GM18519 (cell line): ENCODE data around the gene ATP6AP1.
A peak's percentile ranks its signal among the peaks of the same experiment; 100 is the strongest.
"Not testable (repeated sequence)": the region's sequence is repeated elsewhere in the genome, so short reads cannot be mapped to it uniquely, and the experiment has no call there.

Experiments used
- ATAC-seq: cut with Tn5 transposase; IDR thresholded peaks from one replicate; pipeline ENCODE4 v1.9.1; 2021; ENCODE audit warnings: mild to moderate bottlenecking, moderate library complexity; ENCODE audit not compliant: unreplicated experiment, low FRiP score

ATP6AP1 gene

GRCh38 chrX:154428176-154429171 lies at the start of gene ATP6AP1:
ATP6AP1 (plus strand) TSS chrX:154428677; CDS start chrX:154428693, 16 bp downstream.
- ATAC-seq: peak; percentile 85

- ATAC-seq: peak; percentile 66
Measured at GRCh38 chrX:154378799-154379568, 49.5 kb upstream of the ATP6AP1 start, which contains the start of gene EMD. EMD (plus strand) TSS chrX:154379295; CDS start chrX:154379485, 190 bp downstream.

DNA sequence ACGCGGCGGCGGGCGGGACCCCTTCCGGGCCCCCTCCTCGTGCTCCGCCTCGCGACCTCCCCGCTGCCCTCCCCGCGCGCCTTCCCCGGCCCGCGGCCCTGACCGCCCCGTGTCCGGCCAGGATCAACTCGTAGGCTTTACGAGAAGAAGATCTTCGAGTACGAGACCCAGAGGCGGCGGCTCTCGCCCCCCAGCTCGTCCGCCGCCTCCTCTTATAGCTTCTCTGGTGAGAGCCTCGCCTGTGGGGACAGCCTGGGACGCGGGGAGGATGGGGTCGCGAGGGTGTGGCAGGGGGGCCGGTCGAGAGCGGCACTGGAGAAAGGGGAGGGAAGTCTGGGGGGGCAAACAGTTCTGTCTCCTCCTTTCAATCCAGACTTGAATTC lies 48.9 kb upstream of the ATP6AP1 start:
- ATAC-seq: no peak

- ATAC-seq: no peak
Measured at GRCh38 chrX:154380153-154380552, 48.3 kb upstream of the ATP6AP1 start.

DNA sequence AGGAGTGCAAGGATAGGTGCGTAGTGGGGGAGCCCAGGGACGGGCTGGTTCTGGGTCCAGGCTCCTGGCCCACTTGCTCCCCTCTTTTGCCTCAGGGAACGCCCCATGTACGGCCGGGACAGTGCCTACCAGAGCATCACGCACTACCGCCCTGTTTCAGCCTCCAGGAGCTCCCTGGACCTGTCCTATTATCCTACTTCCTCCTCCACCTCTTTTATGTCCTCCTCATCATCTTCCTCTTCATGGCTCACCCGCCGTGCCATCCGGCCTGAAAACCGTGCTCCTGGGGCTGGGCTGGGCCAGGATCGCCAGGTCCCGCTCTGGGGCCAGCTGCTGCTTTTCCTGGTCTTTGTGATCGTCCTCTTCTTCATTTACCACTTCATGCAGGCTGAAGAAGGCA lies 47.7 kb upstream of the ATP6AP1 start:
- ATAC-seq: no peak

DNA sequence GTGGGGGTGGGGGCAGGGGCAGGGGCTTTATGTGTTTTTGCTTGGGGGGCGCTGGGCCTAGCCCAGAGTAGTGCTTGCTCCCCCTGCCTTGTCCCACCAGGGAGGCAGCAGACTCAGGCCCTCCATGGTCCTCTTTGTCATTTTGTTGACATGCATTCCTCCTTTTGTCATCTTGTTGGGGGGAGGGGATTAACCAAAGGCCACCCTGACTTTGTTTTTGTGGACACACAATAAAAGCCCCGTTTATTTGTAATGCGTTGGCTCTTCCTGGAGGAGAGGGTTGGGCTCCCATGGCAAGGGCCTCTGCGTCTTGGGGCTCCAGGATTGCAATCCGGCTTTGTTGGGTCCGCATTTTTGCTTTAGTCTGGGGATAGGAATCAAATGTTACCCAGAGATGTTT lies 47.2 kb upstream of the ATP6AP1 start:
- no peak for ATAC-seq

- no peak for ATAC-seq
Measured at GRCh38 chrX:154382483-154383069, 45.9 kb upstream of the ATP6AP1 start.

DNA sequence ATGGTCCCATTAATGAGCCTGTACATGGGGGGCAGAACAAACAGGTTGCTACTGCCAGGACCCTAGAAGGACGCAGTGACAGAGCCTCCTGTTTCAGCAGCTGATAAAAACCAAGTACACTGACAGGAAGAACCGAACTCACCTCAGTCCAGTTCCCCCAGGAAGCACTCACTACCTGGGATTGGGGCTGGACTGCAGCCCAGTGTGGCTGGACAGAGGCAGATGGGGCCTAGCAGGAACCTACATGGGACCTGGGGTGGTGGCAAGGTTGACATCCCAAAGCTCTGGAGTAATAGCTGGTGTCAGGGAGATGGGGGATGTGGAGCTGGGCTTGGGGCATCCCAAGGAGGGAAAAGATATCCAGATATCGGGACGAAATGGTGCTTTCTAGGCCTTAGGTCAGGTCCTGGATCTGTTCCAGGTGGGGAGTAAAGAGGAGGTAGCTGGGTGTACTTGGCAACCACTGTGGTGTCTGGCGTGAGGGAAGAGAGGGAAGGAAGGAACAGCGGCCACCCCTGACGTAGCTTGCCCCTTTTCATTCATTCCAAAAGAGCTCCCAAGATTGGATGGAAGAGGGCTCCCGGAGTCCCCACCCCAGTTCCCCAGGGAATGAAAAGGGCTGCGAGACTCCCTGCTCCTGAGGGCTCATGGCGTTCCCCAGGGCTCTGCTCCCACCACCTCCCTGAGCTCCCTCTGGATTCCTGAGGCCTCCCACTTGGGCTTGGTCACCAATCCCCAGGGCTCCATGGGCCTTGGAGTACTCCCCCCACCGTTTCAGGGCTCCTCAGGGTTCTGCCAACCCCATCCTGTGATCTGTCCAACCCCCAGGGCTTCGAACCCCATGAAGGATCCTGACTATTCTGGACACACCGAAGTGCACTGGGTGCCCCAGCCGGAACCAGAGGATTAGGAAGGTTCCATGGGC lies 44.9 kb upstream of the ATP6AP1 start:
- ATAC-seq: no peak

DNA sequence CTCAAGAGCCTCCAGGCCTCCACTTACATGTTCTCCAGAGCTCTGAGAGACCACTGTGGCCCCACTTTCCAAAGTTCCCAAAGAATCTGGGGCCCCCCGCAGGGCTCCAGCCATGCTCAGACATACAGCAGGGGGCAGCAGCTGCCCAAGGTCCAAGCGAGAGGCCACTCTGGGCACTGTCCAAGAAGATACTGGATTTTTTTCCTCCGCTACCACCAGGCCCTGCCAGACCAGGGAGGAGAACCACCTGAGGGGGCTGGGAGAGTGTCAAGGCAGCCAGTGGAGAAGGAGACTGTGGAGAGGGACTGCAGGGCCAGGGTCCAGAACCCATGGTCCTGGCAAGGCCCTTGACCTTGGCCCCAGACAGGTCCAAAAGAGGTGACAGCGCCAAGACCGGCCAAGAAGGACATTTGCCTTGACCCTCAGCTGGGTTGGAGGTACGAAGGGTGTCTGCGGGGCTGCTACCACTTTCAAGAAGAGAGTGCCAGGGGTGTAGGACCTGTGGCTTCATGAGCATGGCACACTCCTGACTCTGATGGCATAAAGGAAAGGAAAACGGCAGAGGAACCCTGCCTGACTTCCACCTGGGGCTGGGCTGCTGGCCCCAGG lies 44.1 kb upstream of the ATP6AP1 start:
- no peak for ATAC-seq

- ATAC-seq: not testable (repeated sequence)
Measured at GRCh38 chrX:154388094-154388493, 40.4 kb upstream of the ATP6AP1 start.

- ATAC-seq: not testable (repeated sequence)
Measured at GRCh38 chrX:154388649-154389048, 39.8 kb upstream of the ATP6AP1 start.

DNA sequence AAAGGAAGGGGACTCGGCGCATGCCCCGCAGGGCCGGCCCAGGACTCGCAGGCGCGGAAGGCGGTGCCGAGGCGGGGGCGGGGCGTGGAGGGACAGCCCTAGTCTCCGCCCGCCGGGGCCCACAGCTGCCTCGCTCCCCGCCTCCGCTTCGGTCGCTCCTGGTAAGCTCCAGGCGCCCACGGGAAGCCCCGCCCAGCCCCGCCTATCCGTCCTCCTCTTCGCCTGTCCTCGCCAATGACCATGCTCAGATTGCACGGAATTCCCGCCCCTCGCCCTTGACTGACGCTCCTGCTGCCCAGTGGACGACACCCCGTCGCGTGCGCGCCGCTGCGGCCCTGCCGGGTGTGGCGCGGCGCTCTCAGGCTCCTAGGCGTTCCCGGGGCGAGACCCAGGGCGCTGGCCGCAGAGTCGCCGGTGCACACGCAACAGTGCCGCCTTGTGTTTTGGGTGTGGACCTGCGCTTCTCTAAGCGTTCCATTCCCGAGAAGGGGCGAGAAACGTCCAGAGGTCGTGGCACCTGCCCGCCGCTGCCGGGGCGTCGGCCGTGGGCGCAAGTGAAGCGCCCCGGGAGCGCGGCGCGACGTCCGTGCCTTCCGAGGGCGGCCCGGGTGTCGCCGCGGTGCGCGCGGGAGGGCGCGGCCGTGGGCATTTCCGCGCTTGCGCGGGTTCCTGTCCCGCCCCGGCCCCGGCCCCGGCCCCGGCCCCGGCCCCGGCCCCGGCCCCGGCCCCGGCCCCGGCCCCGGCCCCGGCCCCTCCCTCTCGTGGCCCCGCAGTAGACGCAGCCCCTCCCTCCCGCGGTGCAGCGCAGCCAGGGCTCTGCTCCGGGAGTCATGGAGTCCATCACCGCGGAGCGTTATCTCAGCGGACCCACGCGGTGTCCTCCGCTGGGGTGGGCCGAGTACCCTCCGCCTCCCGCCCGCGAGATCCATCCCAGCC lies 38.4 kb upstream of the ATP6AP1 start:
- ATAC-seq: peak; percentile 53

- not testable (repeated sequence) for ATAC-seq
Measured at GRCh38 chrX:154396363-154396762, 32.1 kb upstream of the ATP6AP1 start.

- ATAC-seq: no peak
Measured at GRCh38 chrX:154396973-154397887, 31.2 kb upstream of the ATP6AP1 start.

- peak; percentile 77 for ATAC-seq
Measured at GRCh38 chrX:154397888-154398667, 30.4 kb upstream of the ATP6AP1 start, which contains the start of gene RPL10. RPL10 (plus strand) TSS chrX:154398377; CDS start chrX:154398520, 143 bp downstream.
